Endodermal cell (in vitro differentiated cells): ENCODE data around the gene PSMA7. TPM values are rescaled to one million over a fixed set of nuclear protein-coding genes. Genes with fewer than 3 reads are reported as not detected.

Source experiments
- DNase-seq: peaks from one replicate; pipeline ENCODE4 v3.0.0-alpha.2; 2017
- H3K27ac ChIP-seq: 2 replicates; pipeline ENCODE4 v1.5.1; 2013; ENCODE audit warnings: mild to moderate bottlenecking, low read depth, low read length, moderate library complexity
- H3K27me3 ChIP-seq: 2 replicates; pipeline ENCODE4 v1.6.1; 2013; ENCODE audit warnings: mild to moderate bottlenecking, low read length, moderate library complexity; ENCODE audit not compliant: insufficient read depth, control insufficient read depth, poor library complexity, severe bottlenecking
- H3K36me3 ChIP-seq: 2 replicates; pipeline ENCODE4 v1.7.0; 2013; ENCODE audit warnings: mild to moderate bottlenecking, low read length, moderate library complexity; ENCODE audit not compliant: control insufficient read depth, insufficient read depth
- H3K4me1 ChIP-seq: one replicate; pipeline ENCODE4 v1.7.0; 2013; ENCODE audit warnings: low read length; ENCODE audit not compliant: control insufficient read depth, insufficient read depth
- H3K4me3 ChIP-seq: 2 replicates; pipeline ENCODE4 v1.5.1; 2013; ENCODE audit warnings: mild to moderate bottlenecking, low read length, moderate library complexity
- H3K9ac ChIP-seq: 2 replicates; pipeline ENCODE4 v1.6.1; 2013; ENCODE audit warnings: mild to moderate bottlenecking, low read length, moderate library complexity; ENCODE audit not compliant: poor library complexity, severe bottlenecking; ENCODE audit errors: extremely low read depth
- H3K9me3 ChIP-seq: 2 replicates; pipeline ENCODE4 v1.6.1; 2013; ENCODE audit warnings: mild to moderate bottlenecking, low read length, moderate library complexity; ENCODE audit not compliant: control insufficient read depth
- H3K27ac Mint-ChIP-seq: 2 replicates; pipeline ENCODE4 v1.8.0; 2020; ENCODE audit warnings: mixed read lengths
- H3K27me3 Mint-ChIP-seq: 2 replicates; pipeline ENCODE4 v1.8.0; 2021; ENCODE audit warnings: mild to moderate bottlenecking, mixed read lengths; ENCODE audit not compliant: insufficient read depth
- H3K36me3 Mint-ChIP-seq: 2 replicates; pipeline ENCODE4 v1.8.0; 2020; ENCODE audit warnings: low read depth, mixed read lengths
- H3K4me1 Mint-ChIP-seq: 2 replicates; pipeline ENCODE4 v1.8.0; 2020; ENCODE audit warnings: mixed read lengths
- H3K4me3 Mint-ChIP-seq: 2 replicates; pipeline ENCODE4 v1.8.0; 2020; ENCODE audit warnings: mild to moderate bottlenecking, moderate library complexity, mixed read lengths
- H3K9me3 Mint-ChIP-seq: 2 replicates; pipeline ENCODE4 v1.8.0; 2020; ENCODE audit warnings: mild to moderate bottlenecking, mixed read lengths
- WGBS, 2 experiments: methylation state at CpG; one replicate each; pipeline versions ENCODE4 v1.1.5 to v1.1.7; 2013; ENCODE audit warnings: missing lambda C conversion rate in 2 of 2, mixed read lengths in 1 of 2; ENCODE audit not compliant: insufficient coverage in 1 of 2, insufficient read length in 1 of 2; 5-methylcytosine and 5-hydroxymethylcytosine counted together
- total RNA-seq, 2 donors: library from RNA; stranded (reverse); fragmentation: NEBNext Ultra II Directional in 1 of 2; extraction: Animal tissue kit (Norgen Biotek cat#: 25700) in 1 of 2; gene quantifications; 2 replicates in 1 of 2; 3 replicates in 1 of 2; pipeline ENCODE4 v1.2.1, GENCODE V29; 2021
- TF ChIP-seq, protein P1 (sequence below): fragments of 200-600 bp; sonication (generic); conservative IDR thresholded peaks from 2 replicates; pipeline ENCODE4 v1.5.0; 2021; ENCODE audit warnings: antibody characterized with exemption, mild to moderate bottlenecking

PSMA7 gene
- total RNA-seq, 2 donors from 2014 or later: 279 to 280 TPM

DNA sequence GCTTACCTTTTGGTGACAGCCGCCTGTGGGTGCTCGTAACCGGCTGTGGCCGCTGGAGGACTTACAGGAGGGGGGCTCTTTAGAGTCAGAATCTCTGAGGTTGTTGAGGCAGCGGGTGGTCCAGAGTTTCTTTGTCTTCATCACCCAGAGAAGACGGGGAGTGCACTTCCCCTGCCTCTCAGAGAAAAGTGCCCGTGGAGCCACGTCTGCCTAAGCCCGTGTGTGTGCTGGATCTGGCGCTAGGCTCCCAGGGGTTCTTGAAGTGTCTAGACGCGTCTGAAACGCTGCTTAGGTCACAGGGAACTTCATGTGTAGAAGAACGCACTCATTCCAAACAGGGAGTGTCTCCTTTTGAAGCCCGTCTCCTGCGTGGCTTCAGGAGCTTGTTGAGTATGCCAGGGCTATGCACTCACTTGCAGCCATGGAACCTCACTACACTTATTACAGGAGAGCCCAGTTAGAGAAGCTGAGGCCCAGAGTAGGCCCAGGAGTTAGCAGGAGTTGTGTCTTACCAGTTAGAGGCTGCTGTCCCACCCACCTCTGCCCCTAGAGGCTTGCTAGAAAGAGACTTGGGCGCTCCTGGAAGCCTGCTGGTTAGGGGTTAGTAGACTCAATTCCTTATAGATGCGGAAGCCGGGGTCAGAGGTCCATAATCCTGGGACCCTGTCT lies 19.6 kb downstream of the PSMA7 start:
- peak overlapping the region; percentile 85 for H3K27ac ChIP-seq
- H3K27me3 Mint-ChIP-seq: peaks cover 2% of the 10 kb centered on the region
- peaks cover 46% of the 10 kb centered on the region for H3K36me3 ChIP-seq
- no peaks in the 10 kb centered on the region for H3K27me3 ChIP-seq
- peak overlapping the region; percentile 92 for H3K4me3 ChIP-seq
- H3K9me3 Mint-ChIP-seq: no peaks in the 10 kb centered on the region
- H3K36me3 Mint-ChIP-seq: peaks cover 46% of the 10 kb centered on the region
- 41 to 44% methylated on average over 13 to 19 of the region's 19 CpGs for WGBS, 2 experiments
- TF ChIP-seq, protein P1, sequence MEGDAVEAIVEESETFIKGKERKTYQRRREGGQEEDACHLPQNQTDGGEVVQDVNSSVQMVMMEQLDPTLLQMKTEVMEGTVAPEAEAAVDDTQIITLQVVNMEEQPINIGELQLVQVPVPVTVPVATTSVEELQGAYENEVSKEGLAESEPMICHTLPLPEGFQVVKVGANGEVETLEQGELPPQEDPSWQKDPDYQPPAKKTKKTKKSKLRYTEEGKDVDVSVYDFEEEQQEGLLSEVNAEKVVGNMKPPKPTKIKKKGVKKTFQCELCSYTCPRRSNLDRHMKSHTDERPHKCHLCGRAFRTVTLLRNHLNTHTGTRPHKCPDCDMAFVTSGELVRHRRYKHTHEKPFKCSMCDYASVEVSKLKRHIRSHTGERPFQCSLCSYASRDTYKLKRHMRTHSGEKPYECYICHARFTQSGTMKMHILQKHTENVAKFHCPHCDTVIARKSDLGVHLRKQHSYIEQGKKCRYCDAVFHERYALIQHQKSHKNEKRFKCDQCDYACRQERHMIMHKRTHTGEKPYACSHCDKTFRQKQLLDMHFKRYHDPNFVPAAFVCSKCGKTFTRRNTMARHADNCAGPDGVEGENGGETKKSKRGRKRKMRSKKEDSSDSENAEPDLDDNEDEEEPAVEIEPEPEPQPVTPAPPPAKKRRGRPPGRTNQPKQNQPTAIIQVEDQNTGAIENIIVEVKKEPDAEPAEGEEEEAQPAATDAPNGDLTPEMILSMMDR: peak; percentile 52
- peak; percentile 70 for DNase-seq
- peaks cover 14% of the 10 kb centered on the region for H3K4me1 Mint-ChIP-seq
- peak overlapping the region; percentile 66 for H3K9ac ChIP-seq
- H3K27ac Mint-ChIP-seq: peak overlapping the region; percentile 61
- H3K9me3 ChIP-seq: no peaks in the 10 kb centered on the region
- peak overlapping the region; percentile 75 for H3K4me3 Mint-ChIP-seq
- peaks cover 5% of the 10 kb centered on the region for H3K4me1 ChIP-seq

DNA sequence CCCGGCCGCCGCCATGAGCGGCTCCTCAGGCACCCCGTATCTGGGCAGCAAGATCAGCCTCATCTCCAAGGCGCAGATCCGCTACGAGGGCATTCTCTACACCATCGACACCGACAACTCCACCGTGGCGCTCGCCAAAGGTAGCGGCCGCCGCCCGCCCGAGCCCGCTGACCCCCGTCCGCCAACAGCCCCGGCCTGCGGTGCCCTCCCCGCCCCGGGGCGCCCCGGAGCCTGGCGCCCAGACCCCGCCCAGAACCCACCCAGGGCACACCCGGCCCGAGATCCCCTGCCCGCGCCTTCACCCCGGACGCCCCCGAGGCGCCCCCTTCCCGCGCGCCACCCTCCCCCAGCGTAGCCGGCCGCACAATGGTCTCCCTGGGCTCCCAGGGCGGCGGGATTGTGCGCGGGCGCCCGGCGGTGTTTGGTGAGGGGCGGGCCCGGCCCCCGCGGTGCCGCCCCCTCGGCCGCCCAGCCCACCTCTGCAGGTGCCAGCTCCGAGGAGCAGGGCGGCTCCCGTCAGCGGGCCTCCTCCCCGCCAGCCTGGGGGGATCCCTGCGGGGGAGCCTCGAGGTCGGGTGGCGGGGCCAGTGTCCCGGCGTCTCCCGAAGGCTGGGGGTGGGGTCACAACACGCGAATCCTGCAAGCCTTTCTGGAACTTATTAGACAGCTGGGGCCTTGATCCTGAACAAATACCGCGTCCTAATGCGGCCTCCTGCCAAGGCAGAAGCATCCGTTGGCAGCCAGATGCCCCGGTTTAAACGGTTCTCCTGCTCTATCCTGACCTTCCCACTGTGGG lies 20.3 kb downstream of the PSMA7 start:
- Histone ChIP-seq H3K27me3 (no peaks in the 10 kb centered on the region), H3K4me3 (peak overlapping the region; percentile 92), H3K9ac (peak overlapping the region; percentile 66), H3K4me1 (peaks cover 5% of the 10 kb centered on the region), H3K27ac (peak overlapping the region; percentile 85), H3K36me3 (peaks cover 39% of the 10 kb centered on the region), H3K9me3 (no peaks in the 10 kb centered on the region)
- Mint-ChIP-seq H3K36me3 (peaks cover 38% of the 10 kb centered on the region), H3K27me3 (peaks cover 2% of the 10 kb centered on the region), H3K4me3 (peak overlapping the region; percentile 75), H3K4me1 (peaks cover 14% of the 10 kb centered on the region), H3K27ac (no peak overlapping the region), H3K9me3 (no peaks in the 10 kb centered on the region)
- TF ChIP-seq, protein P1: no peak
- 0% methylated on average over 1 to 77 of the region's 77 CpGs for WGBS, 2 experiments
- peak; percentile 71 for DNase-seq

DNA sequence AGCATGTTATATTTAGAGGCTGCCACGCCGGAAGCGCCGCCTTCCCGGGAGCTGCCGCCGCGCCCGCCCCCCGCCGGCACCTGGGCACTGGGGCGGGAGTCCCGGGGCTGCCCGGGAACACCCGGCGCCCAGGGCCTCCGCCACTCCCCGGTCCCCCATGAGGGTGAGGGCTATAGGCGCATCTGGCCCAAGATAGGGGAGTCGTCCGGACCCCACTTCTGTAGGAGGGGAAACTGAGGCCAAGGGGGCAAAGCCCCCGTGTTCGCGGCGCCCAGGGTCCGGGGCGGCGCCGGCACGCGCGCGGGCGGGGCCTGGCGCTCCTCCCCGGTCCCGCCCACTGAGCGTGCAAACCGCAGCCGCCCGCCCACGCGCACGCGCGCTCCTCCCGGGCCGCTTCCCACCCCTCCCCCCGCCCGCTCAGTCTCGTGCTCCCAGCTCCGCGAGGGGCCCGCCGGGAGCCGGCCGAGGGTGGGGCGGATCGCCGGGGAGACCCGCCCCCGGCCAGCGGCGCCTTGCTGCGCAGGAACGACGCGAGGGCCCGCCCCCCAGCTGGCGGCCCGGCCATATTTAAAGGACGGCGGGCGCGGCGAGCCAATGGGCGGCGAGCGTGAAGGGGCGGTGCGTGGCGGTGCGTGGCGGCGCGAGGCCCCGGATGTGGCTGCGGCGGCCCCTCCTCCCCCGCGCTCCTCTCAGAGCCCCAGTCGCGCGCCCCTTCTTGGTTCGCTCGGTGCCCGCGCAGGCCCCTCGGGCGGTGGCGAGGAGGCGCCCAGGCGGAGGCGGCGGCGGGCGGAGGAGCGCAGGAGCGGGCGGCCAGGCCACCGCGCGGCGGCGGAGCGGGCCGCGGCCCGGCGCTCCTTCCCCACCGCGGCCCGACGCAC lies 21.2 kb downstream of the PSMA7 start, which contains the start of gene LSM14B:
TSS of gene LSM14B (plus strand) at position 700 of the 878 bp plus-strand sequence. CDS start 192 bp downstream, outside the sequence.
- no peaks in the 10 kb centered on the region for H3K4me1 ChIP-seq
- WGBS, 2 experiments: 0% methylated on average over 27 to 124 of the region's 124 CpGs
- DNase-seq: peak; percentile 98
- H3K27ac ChIP-seq: peak within 1 kb of the TSS; percentile 85
- no peaks in the 10 kb centered on the region for H3K9me3 ChIP-seq
- H3K27me3 ChIP-seq: no peaks in the 10 kb centered on the region
- Mint-ChIP-seq H3K36me3 (peaks cover 30% of the 10 kb centered on the region), H3K9me3 (no peaks in the 10 kb centered on the region), H3K27ac (peak within 1 kb of the TSS; percentile 86), H3K4me1 (peaks cover 19% of the 10 kb centered on the region), H3K4me3 (peak within 1 kb of the TSS; percentile 75), H3K27me3 (peaks cover 6% of the 10 kb centered on the region)
- peaks cover 31% of the 10 kb centered on the region for H3K36me3 ChIP-seq
- peak within 1 kb of the TSS; percentile 66 for H3K9ac ChIP-seq
- TF ChIP-seq, protein P1: no peak
- peak within 1 kb of the TSS; percentile 92 for H3K4me3 ChIP-seq
